ENCODE measurements around the gene WBP1. TPM values are rescaled to one million over a fixed set of nuclear protein-coding genes. Genes with fewer than 3 reads are reported as not detected.

WBP1 gene
- total RNA-seq, 1 experiment from 2014 or later: 67.6 TPM

- CTCF ChIA-PET: no interaction called here
- in situ Hi-C loops (cut with HindIII; ENCODE audit: low pct_unique_long_range_greater_than_20kb, low sequenced_read_pairs) (no loop called here), intact Hi-C loops (cut with micrococcal nuclease; ENCODE audit: unreplicated experiment) (no loop called here)
- ATAC-seq (no peak), DNase-seq (ENCODE audit: low read depth, low spot score) (no peak)
- Histone ChIP-seq H3K27me3 (ENCODE audit: control insufficient read depth, insufficient read depth, low read length) (no peaks in the 10 kb centered on the region), H3K9me3 (ENCODE audit: control insufficient read depth, insufficient read depth, low read depth, low read length) (no peaks in the 10 kb centered on the region), H3K36me3 (ENCODE audit: control insufficient read depth, insufficient read depth, low read length) (peaks cover 3% of the 10 kb centered on the region; the same call in 1 of the 2 replicates), H3K4me3 (ENCODE audit: low read depth in 2 of 2, low read length in 2 of 2) (peak overlapping the region; percentile 70 to 86), H3K27ac (ENCODE audit: low read length) (peak overlapping the region; percentile 95), H3K4me1 (ENCODE audit: control insufficient read depth, insufficient read depth, low read length) (peaks cover 2% of the 10 kb centered on the region; the same call in 1 of the 2 replicates)
- POLR2A ChIA-PET: interaction anchor here (0.6 to 0.7 kb wide), 4 partner anchors 13 to 265 kb away, joined by 4 to 9 read pairs (median 6); partner anchors contain the start of gene WBP1
- no TSS peak for BruUV-seq (replicated peaks)
- TF ChIP-seq POLR2AphosphoS5 (IDR thresholded peaks at IDR 0.05; ENCODE audit: low read depth, low read length) (no peak), REST (IDR thresholded peaks at IDR 0.05; ENCODE audit: insufficient read depth in 1 of 2, low read depth in 2 of 2, low read length in 1 of 2) (no peak), TCF7L2 (IDR thresholded peaks at IDR 0.05; ENCODE audit: low read depth, low read length) (no peak), SIN3A (IDR thresholded peaks at IDR 0.05; ENCODE audit: borderline replicate concordance, insufficient read depth, low read depth, low read length) (no peak)
Measured at GRCh38 chr2:74471332-74472065, 13.3 kb downstream of the WBP1 start.

GRCh38 chr2:74472086-74472944 is 14.1 kb downstream of the WBP1 start, which contains the start of gene MRPL53:
Gene MRPL53 (minus strand): TSS chr2:74472680. CDS start chr2:74472660, 20 bp downstream.
- peak; percentile 95 for ATAC-seq

More at GRCh38 chr2:74472086-74472944, 14.1 kb downstream of the WBP1 start, which contains the start of gene MRPL53:
- ChIA-PET POLR2A (no interaction called here), CTCF (interaction anchor here (1.5 kb wide), 1 partner anchor 11 kb away, joined by 6 read pairs; the partner anchor contains the start of genes CCDC142 and TTC31)
- TSS peak; percentile 98 for BruUV-seq (replicated peaks)
- peaks cover 3% of the 10 kb centered on the region; the same call in 1 of the 2 replicates for H3K36me3 ChIP-seq (ENCODE audit: control insufficient read depth, insufficient read depth, low read length)
- no peaks in the 10 kb centered on the region for H3K9me3 ChIP-seq (ENCODE audit: control insufficient read depth, insufficient read depth, low read depth, low read length)
- peak within 1 kb of the TSS; percentile 70 to 86 for H3K4me3 ChIP-seq (ENCODE audit: low read depth in 2 of 2, low read length in 2 of 2)
- H3K27ac ChIP-seq (ENCODE audit: low read length): peak within 1 kb of the TSS; percentile 95
- peak; percentile 80 for DNase-seq (ENCODE audit: low read depth, low spot score)
- TF ChIP-seq POLR2AphosphoS5 (IDR thresholded peaks at IDR 0.05; ENCODE audit: low read depth, low read length): peak; percentile 99
- 0 out of 2 replicates have a peak, but pooled peaks have one; percentile 55 for TF ChIP-seq SIN3A (IDR thresholded peaks at IDR 0.05; ENCODE audit: borderline replicate concordance, insufficient read depth, low read depth, low read length)
- no peak for TF ChIP-seq CTCF (IDR thresholded peaks at IDR 0.05)
- TF ChIP-seq TCF7L2 (IDR thresholded peaks at IDR 0.05; ENCODE audit: low read depth, low read length): no peak
- TF ChIP-seq REST (IDR thresholded peaks at IDR 0.05; ENCODE audit: insufficient read depth in 1 of 2, low read depth in 2 of 2, low read length in 1 of 2): 0 out of 4 replicates have a peak, but pooled peaks of 1 of the 2 experiments have one; percentile 45
- in situ Hi-C loops (cut with HindIII; ENCODE audit: low pct_unique_long_range_greater_than_20kb, low sequenced_read_pairs): no loop called here
- no peaks in the 10 kb centered on the region for H3K27me3 ChIP-seq (ENCODE audit: control insufficient read depth, insufficient read depth, low read length)
- intact Hi-C loops (cut with micrococcal nuclease; ENCODE audit: unreplicated experiment): no loop called here
- peaks cover under 1% of the 10 kb centered on the region; the same call in 1 of the 2 replicates for H3K4me1 ChIP-seq (ENCODE audit: control insufficient read depth, insufficient read depth, low read length)
